Activated CD8-positive, alpha-beta memory T cell treated with anti-CD3 and anti-CD28 coated beads for 36 hours (primary cell): ENCODE data around the gene CTAG1A. TPM values are rescaled to one million over a fixed set of nuclear protein-coding genes. Genes with fewer than 3 reads are reported as not detected.
"Not testable (repeated sequence)": the region's sequence is repeated elsewhere in the genome, so short reads cannot be mapped to it uniquely, and the experiment has no call there.

Source experiments
- CTCF ChIA-PET: fragments of 350-600 bp; sonication (Branson Sonifier 250); formaldehyde crosslinking; loops from one replicate; lab custom pipeline; 2021; ENCODE audit warnings: antibody characterized with exemption; lab: Charles Lee
- POLR2A ChIA-PET: fragments of 350-600 bp; sonication (Branson Sonifier 250); formaldehyde crosslinking; loops from one replicate; lab custom pipeline; 2021; ENCODE audit warnings: antibody characterized with exemption; lab: Charles Lee
- total RNA-seq, 2 experiments: library from RNA; stranded (reverse); gene quantifications; one replicate each; pipeline ENCODE4 v1.2.3, GENCODE V29; 2021

CTAG1A gene
- total RNA-seq, 2 experiments from 2014 or later = not detected

- CTCF ChIA-PET, POLR2A ChIA-PET: not testable (repeated sequence)
Observed at GRCh38 chrX:154558896-154559295, 26.0 kb upstream of the CTAG1A start.

GRCh38 chrX:154560326-154560725, 24.6 kb upstream of the CTAG1A start:
- POLR2A ChIA-PET, CTCF ChIA-PET: not testable (repeated sequence)

- CTCF ChIA-PET, POLR2A ChIA-PET: not testable (repeated sequence)
Observed at GRCh38 chrX:154562295-154562694, 22.6 kb upstream of the CTAG1A start.

- POLR2A ChIA-PET, CTCF ChIA-PET: not testable (repeated sequence)
Observed at GRCh38 chrX:154570361-154570760, 14.6 kb upstream of the CTAG1A start.

- CTCF ChIA-PET, POLR2A ChIA-PET: not testable (repeated sequence)
Observed at GRCh38 chrX:154573061-154573460, 11.9 kb upstream of the CTAG1A start.

GRCh38 chrX:154575076-154575475, 9.9 kb upstream of the CTAG1A start:
- POLR2A ChIA-PET, CTCF ChIA-PET: not testable (repeated sequence)

- CTCF ChIA-PET, POLR2A ChIA-PET: not testable (repeated sequence)
Observed at GRCh38 chrX:154582994-154583393, 1.9 kb upstream of the CTAG1A start.

- POLR2A ChIA-PET, CTCF ChIA-PET: not testable (repeated sequence)
Observed at GRCh38 chrX:154590415-154590814, 5.5 kb downstream of the CTAG1A start.

GRCh38 chrX:154592505-154592904, 7.6 kb downstream of the CTAG1A start:
- POLR2A ChIA-PET = no interaction called here
- CTCF ChIA-PET = no interaction called here

- POLR2A ChIA-PET = no interaction called here
- CTCF ChIA-PET = no interaction called here
Observed at GRCh38 chrX:154593201-154593600, 8.3 kb downstream of the CTAG1A start.

- POLR2A ChIA-PET = no interaction called here
- CTCF ChIA-PET = no interaction called here
Observed at GRCh38 chrX:154594491-154594890, 9.6 kb downstream of the CTAG1A start.

GRCh38 chrX:154595559-154596249, 10.8 kb downstream of the CTAG1A start:
- ChIA-PET CTCF (interaction anchor here (0.6 kb wide), 1 partner anchor 160 kb away, joined by 3 read pairs; no protein-coding TSS in a partner anchor), POLR2A (no interaction called here)

- CTCF ChIA-PET = interaction anchor here (0.6 kb wide), 1 partner anchor 159 kb away, joined by 3 read pairs; no protein-coding TSS in a partner anchor
- POLR2A ChIA-PET = no interaction called here
Observed at GRCh38 chrX:154596290-154596929, 11.5 kb downstream of the CTAG1A start.

- ChIA-PET CTCF (no interaction called here), POLR2A (no interaction called here)
Observed at GRCh38 chrX:154597221-154597620, 12.3 kb downstream of the CTAG1A start.

- POLR2A ChIA-PET = no interaction called here
- CTCF ChIA-PET = no interaction called here
Observed at GRCh38 chrX:154598656-154599055, 13.7 kb downstream of the CTAG1A start.

- POLR2A ChIA-PET = no interaction called here
- CTCF ChIA-PET = no interaction called here
Observed at GRCh38 chrX:154599531-154599930, 14.6 kb downstream of the CTAG1A start.

GRCh38 chrX:154600759-154601374, 15.9 kb downstream of the CTAG1A start:
- ChIA-PET POLR2A (no interaction called here), CTCF (no interaction called here)

GRCh38 chrX:154602226-154602625, 17.3 kb downstream of the CTAG1A start:
- CTCF ChIA-PET = no interaction called here
- POLR2A ChIA-PET = no interaction called here

GRCh38 chrX:154602766-154603437, 18.0 kb downstream of the CTAG1A start:
- ChIA-PET CTCF (no interaction called here), POLR2A (no interaction called here)
